ENCODE measurements around the gene SH3GLB2. TPM values are rescaled to one million over a fixed set of nuclear protein-coding genes. Genes with fewer than 3 reads are reported as not detected.

Gene SH3GLB2
- total RNA-seq, 1 donor from 2014 or later: 88.4 TPM

DNA sequence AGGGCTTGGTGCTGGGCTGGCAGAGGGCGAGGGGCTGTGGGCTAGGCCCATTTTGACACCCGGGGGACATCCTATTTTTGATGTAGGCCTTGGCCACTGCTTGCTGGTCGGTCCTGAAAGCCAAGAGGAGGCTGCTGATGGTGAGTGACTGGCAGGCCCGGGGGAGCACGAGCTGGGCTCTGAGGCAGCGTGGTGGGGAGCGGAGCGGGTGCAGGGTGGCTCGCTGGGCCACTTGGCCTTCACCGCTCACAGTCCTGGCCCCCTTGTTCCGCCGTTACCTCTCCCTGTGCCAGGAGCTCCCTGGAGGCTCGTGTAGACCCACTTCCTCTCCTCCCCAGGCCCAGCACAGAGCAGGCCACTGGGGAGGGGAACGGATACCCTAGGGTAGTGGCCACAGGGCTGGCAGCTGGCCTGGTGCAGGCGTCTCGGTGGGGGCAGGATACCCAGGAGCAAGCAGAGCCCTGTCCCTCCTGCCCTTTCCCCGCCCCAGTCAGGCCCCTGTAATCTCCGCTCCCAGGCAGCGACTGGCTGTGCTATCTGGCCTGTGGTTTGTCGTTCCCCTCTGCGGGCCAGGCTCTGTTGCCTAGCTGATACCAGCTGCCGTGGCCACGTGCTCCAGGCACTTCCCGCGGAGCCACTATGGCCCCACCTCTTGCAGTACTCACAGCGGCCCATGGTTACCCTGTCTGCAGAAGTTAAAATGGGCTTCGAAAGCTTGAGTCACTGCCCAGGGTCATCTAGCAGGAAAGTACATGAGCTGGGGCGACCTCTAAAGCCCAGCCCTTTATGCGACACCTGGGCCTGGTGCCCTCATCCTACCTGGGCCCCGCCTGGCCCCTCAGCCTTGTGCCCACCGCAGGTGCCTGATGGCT, 41.1 kb upstream of the SH3GLB2 start:
- Histone ChIP-seq H3K4me3 (no peak overlapping the region), H3K27ac (no peak overlapping the region), H3K27me3 (no peaks in the 10 kb centered on the region), H3K36me3 (peaks cover 22% of the 10 kb centered on the region), H3K4me1 (no peaks in the 10 kb centered on the region), H3K9me3 (no peaks in the 10 kb centered on the region)
- peak; percentile 85 for DNase-seq
- TF ChIP-seq, protein P1, sequence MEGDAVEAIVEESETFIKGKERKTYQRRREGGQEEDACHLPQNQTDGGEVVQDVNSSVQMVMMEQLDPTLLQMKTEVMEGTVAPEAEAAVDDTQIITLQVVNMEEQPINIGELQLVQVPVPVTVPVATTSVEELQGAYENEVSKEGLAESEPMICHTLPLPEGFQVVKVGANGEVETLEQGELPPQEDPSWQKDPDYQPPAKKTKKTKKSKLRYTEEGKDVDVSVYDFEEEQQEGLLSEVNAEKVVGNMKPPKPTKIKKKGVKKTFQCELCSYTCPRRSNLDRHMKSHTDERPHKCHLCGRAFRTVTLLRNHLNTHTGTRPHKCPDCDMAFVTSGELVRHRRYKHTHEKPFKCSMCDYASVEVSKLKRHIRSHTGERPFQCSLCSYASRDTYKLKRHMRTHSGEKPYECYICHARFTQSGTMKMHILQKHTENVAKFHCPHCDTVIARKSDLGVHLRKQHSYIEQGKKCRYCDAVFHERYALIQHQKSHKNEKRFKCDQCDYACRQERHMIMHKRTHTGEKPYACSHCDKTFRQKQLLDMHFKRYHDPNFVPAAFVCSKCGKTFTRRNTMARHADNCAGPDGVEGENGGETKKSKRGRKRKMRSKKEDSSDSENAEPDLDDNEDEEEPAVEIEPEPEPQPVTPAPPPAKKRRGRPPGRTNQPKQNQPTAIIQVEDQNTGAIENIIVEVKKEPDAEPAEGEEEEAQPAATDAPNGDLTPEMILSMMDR (IDR thresholded peaks at IDR 0.05): no peak
- ATAC-seq: peak; percentile 93
- intact Hi-C loops (cut with DNase I): no loop called here

DNA sequence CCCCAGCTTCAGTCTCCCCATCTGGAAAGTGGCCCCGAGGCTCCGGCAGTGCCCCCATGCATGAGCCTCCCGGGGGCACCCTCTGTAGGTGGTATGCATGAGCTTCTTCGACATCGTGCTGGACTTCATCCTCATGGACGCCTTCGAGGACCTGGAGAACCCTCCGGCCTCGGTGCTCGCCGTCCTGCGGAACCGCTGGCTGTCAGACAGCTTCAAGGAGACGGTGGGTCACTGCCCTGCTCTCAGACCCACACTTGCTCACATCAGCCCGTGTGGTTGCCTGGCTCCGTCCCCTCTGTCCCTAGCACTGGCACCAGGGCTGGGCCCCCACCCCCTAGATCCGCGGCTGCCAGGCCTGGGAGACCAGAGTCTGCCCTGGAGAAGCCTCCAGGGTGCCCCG, 40.0 kb upstream of the SH3GLB2 start:
- H3K27ac ChIP-seq: no peak overlapping the region
- intact Hi-C loops (cut with DNase I): no loop called here
- H3K27me3 ChIP-seq: no peaks in the 10 kb centered on the region
- H3K4me3 ChIP-seq: no peak overlapping the region
- TF ChIP-seq, protein P1 (IDR thresholded peaks at IDR 0.05): no peak
- ATAC-seq (no peak), DNase-seq (no peak)
- H3K4me1 ChIP-seq: no peaks in the 10 kb centered on the region
- peaks cover 32% of the 10 kb centered on the region for H3K36me3 ChIP-seq
- no peaks in the 10 kb centered on the region for H3K9me3 ChIP-seq

DNA sequence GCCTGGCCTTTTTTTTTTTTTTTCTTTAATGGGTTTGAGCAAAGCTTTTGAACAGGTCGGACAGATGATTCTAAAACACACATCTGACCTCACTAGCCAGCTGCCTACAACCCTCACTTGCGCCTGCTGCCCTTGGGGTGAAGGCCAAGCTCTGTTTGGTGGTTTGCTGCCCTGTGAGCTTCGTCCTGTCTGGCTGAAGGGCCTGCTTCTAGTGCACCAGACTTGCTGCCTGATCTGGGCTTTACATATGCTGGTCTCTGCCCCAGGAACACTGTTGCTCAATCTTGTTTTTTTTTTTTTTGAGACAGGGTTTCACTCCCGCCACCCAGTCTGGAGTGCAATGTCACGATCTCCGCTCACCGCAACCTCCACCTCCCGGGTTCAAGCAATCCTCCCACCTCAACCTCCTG, 36.4 kb upstream of the SH3GLB2 start:
- intact Hi-C loops (cut with DNase I): no loop called here
- no peak overlapping the region for H3K4me3 ChIP-seq
- H3K36me3 ChIP-seq: peaks cover 58% of the 10 kb centered on the region
- H3K27me3 ChIP-seq: no peaks in the 10 kb centered on the region
- TF ChIP-seq, protein P1 (IDR thresholded peaks at IDR 0.05): no peak
- no peak for ATAC-seq
- no peaks in the 10 kb centered on the region for H3K9me3 ChIP-seq
- DNase-seq: no peak
- no peak overlapping the region for H3K27ac ChIP-seq
- no peaks in the 10 kb centered on the region for H3K4me1 ChIP-seq

DNA sequence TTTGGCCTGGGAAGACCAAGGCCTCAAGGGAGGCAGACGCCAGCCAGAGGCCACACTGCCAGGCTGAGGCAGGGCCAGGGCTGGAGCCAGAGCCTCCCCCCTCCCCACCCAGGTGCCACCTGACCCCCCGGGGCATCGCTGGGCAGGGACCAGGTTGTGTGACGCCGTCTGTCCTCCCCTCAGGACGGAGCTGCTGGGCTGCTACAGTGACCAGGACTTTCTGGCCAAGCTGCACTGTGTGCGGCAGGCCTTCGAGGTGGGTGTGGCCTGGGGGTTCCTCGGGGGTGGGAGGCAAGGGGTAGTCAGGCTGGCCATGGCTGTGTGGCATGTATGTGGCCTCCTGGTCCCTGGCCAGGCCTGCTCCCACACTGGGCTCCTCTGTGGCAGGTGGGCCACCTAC, 34.9 kb upstream of the SH3GLB2 start:
- TF ChIP-seq, protein P1 (IDR thresholded peaks at IDR 0.05): no peak
- Histone ChIP-seq H3K9me3 (no peaks in the 10 kb centered on the region), H3K4me1 (peaks cover under 1% of the 10 kb centered on the region), H3K27me3 (no peaks in the 10 kb centered on the region), H3K27ac (no peak overlapping the region), H3K4me3 (no peak overlapping the region), H3K36me3 (peaks cover 65% of the 10 kb centered on the region)
- ATAC-seq (no peak), DNase-seq (no peak)
- intact Hi-C loops (cut with DNase I): no loop called here

DNA sequence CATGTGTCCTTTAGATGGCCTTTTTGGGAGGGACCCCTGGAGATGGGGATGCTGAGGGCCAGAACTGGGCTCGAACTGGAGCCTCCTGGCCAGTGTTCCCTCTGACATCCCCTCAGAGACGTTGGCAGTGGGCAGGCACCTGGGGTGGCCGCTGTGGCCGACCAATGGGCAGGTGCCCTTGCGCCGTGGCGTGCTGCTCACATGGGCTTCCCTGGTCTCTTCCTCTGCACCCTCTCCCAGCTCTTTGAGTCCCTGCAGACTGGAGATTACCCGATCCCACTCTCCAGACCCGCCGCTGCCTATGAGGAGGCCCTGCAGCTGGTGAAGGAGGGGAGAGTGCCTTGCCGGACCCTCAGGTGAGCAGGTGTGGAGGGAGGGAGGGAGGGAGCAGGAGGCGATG, 32.9 kb upstream of the SH3GLB2 start:
- H3K4me1 ChIP-seq: peaks cover 3% of the 10 kb centered on the region
- H3K9me3 ChIP-seq: no peaks in the 10 kb centered on the region
- no peak overlapping the region for H3K27ac ChIP-seq
- H3K27me3 ChIP-seq: no peaks in the 10 kb centered on the region
- ATAC-seq (no peak), DNase-seq (no peak)
- H3K4me3 ChIP-seq: no peak overlapping the region
- intact Hi-C loops (cut with DNase I): no loop called here
- H3K36me3 ChIP-seq: peaks cover 65% of the 10 kb centered on the region
- TF ChIP-seq, protein P1 (IDR thresholded peaks at IDR 0.05): no peak
